GM18517 (cell line): ENCODE data around the gene FBN3.
"Not testable (repeated sequence)": the region's sequence is repeated elsewhere in the genome, so short reads cannot be mapped to it uniquely, and the experiment has no call there.

Experiments
- ATAC-seq: cut with Tn5 transposase; IDR thresholded peaks from one replicate; pipeline ENCODE4 v1.9.1; 2021; ENCODE audit warnings: mild to moderate bottlenecking, moderate library complexity; ENCODE audit not compliant: unreplicated experiment

Gene FBN3

DNA sequence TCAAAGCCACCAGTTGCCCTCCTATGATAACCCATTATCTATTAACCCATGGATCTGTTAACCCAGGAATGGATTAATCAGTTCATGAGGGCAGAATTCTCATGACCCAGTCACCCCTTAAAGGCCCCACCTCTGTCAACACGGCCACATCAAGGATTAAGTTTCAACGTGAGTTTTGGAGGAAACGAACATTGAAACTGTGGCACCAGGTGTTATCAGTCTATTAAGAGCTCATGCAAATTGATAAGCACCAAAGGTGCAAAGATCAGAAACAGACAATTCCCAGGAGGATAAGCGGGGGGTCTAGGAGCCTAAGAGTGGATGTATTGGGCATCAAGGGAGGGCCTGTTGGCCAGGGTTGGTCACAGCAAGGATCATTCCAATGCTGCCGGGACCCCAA, 124.1 kb downstream of the FBN3 start:
- no peak for ATAC-seq

DNA sequence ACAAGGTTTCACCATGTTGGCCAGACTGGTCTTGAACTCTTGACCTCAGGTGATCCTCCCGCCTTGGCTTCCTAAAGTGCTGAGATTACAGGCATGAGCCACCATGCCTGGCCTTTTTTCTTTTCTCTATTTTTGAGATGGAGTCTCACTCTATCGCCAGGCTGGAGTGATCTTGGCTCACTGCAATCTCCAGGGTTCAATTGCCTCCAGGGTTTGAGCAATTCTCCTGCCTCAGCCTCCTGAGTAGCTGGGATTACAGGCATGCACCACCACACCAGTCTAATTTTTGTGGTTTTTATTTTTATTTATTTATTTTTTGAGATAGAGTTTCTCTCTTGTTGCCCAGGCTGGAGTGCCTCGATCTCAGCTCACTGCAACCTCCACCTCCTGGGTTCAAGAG, 125.1 kb downstream of the FBN3 start:
- ATAC-seq: not testable (repeated sequence)

DNA sequence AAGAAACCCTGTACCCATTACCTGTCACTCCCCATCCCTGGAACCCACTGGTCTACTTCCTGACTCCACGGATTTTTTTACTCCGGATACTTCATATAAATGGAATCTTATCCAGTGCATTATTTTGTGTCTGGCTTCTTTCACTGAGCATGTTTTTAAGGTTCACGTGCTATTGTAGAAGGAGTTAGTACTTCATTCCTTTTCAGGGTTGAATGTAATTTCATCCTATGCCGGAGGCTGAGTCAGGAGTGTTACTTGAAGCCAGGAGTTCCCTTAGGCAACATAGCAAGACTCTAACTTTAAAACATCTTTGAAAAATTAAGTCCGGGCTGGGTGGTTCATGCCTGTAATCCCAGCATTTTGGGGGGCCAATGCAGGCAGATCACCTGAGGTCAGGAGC, 126.0 kb downstream of the FBN3 start:
- no peak for ATAC-seq

DNA sequence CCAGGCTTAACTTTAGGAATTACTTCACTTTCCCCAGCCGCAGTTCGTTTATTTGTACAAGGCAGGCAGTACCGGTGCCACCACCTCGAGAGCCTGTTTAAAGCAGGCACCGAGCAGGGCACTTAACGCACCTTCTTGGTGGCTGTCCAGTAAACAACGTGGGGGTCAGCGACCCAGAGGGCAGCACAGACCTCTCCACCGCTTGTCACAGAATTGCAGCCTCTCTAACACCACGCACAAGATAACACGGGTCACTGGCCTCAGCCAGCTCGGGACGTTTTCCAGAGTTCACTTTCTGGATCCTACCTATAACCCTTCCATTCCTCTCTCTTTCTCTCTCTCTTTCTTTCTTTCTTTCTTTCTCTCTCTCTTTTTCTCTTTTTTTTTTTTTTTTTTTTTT, 127.1 kb downstream of the FBN3 start:
- no peak for ATAC-seq

DNA sequence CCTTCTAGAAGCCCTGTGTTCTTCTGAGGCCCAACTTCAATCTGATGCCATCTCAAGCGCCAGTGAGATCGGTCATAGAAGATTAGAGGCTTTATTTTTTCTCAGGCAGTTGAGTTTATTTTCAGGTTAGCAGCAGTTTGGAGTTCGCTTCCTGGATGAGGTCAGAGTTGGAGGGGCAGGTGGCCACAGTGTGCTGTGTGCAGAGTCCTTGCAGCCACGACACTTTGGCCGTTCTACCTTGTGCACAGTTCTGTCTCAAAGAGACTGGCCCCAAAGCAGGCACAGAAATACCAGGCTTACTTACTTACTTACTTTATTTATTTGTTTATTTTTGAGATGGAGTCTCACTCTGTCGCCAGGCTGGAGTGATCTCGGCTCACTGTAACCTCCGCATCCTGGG, 128.0 kb downstream of the FBN3 start:
- ATAC-seq: no peak

DNA sequence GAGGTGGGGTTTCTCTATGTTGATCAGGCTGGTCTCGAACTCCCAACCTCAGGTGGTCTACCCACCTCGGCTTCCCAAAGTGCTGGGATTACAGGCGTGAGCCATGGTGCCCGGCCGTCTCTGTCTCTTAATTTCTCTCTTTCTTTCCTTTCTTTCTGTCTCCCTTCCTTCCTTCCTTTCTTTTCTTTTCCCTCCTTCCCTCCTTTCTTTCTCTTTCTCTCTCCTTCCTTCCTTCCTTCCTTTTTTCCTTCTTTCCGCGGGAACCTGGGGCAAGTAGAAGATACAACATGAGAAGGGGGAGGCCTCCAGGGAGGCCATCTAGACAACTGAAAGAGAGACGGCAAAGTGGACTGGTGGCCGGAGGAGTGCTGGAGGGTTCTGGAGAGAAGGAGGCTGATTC, 128.7 kb downstream of the FBN3 start:
- no peak for ATAC-seq

DNA sequence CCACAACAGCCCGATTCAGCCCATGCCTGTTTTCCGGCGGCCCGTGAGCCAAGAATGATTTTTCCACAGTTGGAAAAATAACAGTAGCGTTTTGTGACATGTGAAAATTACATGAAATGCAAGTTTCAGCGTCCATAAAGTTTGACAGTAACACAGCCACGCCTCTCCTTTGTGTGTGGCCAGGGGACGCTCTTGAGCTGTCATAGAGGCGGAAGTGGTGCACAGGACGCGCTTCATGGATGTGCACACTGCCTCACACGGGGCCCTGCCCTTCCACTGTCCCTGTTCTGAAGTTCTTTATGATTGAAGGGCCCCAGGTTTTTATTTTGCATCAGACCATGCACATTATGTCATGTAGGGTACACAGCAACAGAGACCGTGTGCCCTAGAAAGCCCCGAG, 131.6 kb downstream of the FBN3 start:
- ATAC-seq: no peak
